Measurements from ENCODE around the gene CDK3. TPM values are rescaled to one million over a fixed set of nuclear protein-coding genes. Genes with fewer than 3 reads are reported as not detected.

Gene CDK3
- total RNA-seq, 2 donors from 2014 or later = 5.3 to 8.2 TPM

DNA sequence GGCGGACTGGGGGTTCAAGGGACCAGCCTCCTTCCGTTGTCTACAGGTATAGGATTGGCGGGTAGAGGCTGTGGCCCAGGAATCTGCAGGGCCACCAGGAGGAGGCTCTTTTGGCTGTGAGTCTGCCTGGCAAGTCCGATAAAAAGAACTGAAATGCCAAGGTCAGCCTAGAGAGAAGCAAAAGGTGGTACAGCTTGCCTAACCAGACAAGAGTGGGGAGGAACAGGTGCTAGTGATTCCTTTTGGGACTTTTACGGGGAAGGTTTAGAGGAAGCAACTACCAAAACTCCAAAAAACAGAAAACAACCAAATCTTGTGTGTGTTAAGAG lies 32.1 kb downstream of the CDK3 start:
- intact Hi-C loops (cut with DNase I) = no loop called here
- H3K27ac ChIP-seq = no peak overlapping the region
- H3K4me3 ChIP-seq = no peak overlapping the region
- H3K9ac ChIP-seq (ENCODE audit: low read depth in 2 of 2, low read length in 2 of 2) = no peak overlapping the region
- H3K27me3 ChIP-seq = no peaks in the 10 kb centered on the region
- H3K9me3 ChIP-seq = no peaks in the 10 kb centered on the region
- H3K4me1 ChIP-seq = peaks cover 9% of the 10 kb centered on the region
- no peaks in the 10 kb centered on the region for H3K36me3 ChIP-seq
- DNase-seq = no peak
- TF ChIP-seq, protein P1, sequence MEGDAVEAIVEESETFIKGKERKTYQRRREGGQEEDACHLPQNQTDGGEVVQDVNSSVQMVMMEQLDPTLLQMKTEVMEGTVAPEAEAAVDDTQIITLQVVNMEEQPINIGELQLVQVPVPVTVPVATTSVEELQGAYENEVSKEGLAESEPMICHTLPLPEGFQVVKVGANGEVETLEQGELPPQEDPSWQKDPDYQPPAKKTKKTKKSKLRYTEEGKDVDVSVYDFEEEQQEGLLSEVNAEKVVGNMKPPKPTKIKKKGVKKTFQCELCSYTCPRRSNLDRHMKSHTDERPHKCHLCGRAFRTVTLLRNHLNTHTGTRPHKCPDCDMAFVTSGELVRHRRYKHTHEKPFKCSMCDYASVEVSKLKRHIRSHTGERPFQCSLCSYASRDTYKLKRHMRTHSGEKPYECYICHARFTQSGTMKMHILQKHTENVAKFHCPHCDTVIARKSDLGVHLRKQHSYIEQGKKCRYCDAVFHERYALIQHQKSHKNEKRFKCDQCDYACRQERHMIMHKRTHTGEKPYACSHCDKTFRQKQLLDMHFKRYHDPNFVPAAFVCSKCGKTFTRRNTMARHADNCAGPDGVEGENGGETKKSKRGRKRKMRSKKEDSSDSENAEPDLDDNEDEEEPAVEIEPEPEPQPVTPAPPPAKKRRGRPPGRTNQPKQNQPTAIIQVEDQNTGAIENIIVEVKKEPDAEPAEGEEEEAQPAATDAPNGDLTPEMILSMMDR (IDR thresholded peaks at IDR 0.05) = no peak

DNA sequence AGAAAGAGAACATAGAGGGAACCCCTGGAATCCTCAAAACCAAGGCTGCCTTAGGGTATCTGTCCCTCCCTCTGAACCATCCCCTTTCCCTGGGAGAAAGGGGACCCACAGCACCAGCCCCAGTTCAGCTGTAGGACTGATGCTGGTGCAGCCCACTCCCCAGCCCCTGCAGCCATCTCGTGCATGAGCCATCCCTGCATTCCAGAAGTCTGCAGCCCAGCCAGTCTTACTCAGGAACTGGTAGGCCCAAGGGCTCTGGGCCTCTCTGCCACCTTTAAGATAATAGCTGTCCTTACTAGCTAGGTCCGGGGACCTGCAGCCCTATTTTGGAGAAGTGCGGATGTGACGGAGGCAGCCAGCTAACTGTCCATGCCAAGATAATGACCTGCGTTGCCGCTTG lies 32.5 kb downstream of the CDK3 start:
- TF ChIP-seq, protein P1 (IDR thresholded peaks at IDR 0.05) = no peak

DNA sequence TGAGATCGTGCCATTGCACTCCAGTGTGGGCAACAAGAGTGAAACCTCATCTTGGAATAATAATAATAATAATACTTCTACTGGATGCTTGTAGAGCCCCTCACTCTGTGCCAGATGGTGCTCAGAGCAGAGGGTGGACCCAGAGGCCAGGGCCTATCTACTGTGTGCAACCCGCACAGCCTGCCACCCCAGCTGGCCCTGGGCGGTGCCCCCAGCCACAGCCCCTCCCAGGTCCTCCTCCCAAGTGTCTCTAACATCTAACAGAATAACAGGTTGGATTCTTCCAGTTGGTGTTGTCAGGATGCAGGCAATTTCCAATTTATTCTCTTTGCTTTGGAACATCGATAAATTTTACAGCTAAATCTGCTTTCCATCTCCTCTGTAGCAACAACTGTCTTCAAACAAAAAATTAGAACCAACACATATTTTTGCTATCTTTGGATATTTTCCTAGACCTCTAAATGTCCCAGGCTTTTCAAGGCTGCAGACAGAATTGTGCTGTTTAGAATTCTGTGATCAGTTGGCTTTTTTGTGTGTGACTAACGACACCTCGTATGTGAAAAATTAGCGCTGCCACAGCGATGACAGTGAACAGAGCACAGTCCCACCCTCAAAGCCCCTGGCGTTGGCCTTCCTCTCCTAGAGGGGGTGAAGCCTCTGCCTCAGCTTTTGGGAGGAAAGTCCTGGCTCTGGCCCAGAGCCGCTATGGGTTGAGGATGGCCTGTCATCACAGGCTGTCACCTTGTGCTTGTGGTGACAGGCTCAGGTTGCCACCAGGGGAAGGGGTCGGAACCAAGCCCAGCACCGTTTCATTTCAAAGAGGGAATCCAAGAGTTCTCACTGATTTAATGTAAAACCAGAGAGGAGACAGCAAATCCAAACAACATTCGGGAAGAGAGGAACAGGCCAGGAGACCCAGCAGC lies 34.0 kb downstream of the CDK3 start:
- Histone ChIP-seq H3K4me3 (no peak overlapping the region), H3K27ac (no peak overlapping the region), H3K9ac (ENCODE audit: low read depth in 2 of 2, low read length in 2 of 2) (no peak overlapping the region), H3K27me3 (no peaks in the 10 kb centered on the region), H3K9me3 (no peaks in the 10 kb centered on the region), H3K4me1 (peaks cover 2% of the 10 kb centered on the region), H3K36me3 (no peaks in the 10 kb centered on the region)
- TF ChIP-seq, protein P1 (IDR thresholded peaks at IDR 0.05) = no peak
- DNase-seq = no peak
- intact Hi-C loops (cut with DNase I) = no loop called here

More for the DNA sequence above, 32.5 kb downstream of the CDK3 start:
- Histone ChIP-seq H3K36me3 (no peaks in the 10 kb centered on the region), H3K27ac (no peak overlapping the region), H3K9me3 (no peaks in the 10 kb centered on the region), H3K4me3 (no peak overlapping the region), H3K4me1 (peaks cover 9% of the 10 kb centered on the region), H3K9ac (ENCODE audit: low read depth in 2 of 2, low read length in 2 of 2) (no peak overlapping the region), H3K27me3 (no peaks in the 10 kb centered on the region)
- no peak for DNase-seq
- intact Hi-C loops (cut with DNase I) = no loop called here

DNA sequence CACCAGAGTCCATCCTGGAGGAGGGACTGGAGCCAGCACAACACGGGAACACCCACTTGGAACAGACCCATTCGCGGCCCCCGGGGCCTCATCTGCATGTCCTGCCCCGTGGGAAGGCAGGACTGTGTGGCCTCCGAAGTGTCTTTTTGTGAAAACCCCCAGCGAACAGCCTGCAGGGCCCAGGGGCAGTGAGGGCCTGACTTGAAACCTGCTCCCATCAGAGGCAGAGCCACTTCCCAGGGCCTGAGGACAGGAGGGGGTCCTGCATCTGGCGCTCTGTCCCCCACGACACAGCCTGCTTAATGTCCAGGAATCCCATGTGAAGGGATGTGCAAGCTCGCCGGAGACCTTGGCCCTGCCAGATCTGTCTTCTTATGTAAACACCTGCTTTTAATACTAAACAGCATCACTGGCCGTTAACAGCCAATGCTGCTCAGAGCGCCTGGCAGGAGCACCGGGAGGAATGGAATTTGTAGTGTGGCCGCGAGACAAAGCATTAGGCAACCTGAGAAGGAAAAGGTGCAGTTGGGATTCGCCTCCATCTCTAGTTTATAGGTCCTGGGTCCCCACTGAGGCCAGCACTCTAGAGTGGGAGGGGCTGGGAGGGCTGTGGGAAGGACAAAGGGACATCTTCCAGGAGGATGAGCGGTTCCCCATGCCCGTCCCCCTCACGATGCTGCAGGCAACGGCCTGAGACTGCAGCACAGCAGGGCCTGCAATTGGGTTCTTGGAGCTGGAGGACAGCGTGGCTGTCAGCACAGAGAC lies 36.0 kb downstream of the CDK3 start:
- intact Hi-C loops (cut with DNase I) = no loop called here
- Histone ChIP-seq H3K27ac (peak overlapping the region; percentile 25), H3K9me3 (no peaks in the 10 kb centered on the region), H3K4me1 (no peaks in the 10 kb centered on the region), H3K27me3 (no peaks in the 10 kb centered on the region), H3K36me3 (peaks cover 5% of the 10 kb centered on the region), H3K4me3 (no peak overlapping the region), H3K9ac (ENCODE audit: low read depth in 2 of 2, low read length in 2 of 2) (no peak overlapping the region)
- no peak for DNase-seq
- TF ChIP-seq, protein P1 (IDR thresholded peaks at IDR 0.05) = no peak

DNA sequence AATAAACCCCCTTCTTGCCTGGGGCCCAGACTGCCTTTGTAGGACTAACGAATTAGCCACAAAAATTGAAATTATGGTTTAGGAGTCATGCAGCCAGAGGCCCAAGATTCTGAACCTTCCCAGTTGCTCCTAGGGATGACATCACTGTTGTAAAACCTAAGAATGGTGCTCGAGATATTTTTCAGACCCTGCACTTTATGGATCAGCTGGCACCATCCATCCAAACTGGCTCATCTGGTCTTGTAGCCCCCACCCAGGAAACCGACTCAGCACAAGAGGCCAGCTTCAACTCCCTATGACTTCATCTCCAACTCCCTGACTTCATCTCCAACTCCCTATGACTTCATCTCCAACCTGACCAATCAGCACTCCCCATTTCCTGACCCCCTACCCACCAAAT lies 37.4 kb downstream of the CDK3 start:
- intact Hi-C loops (cut with DNase I) = no loop called here
- Histone ChIP-seq H3K4me3 (no peak overlapping the region), H3K27ac (peak overlapping the region; percentile 25), H3K36me3 (peaks cover 9% of the 10 kb centered on the region), H3K4me1 (no peaks in the 10 kb centered on the region), H3K9me3 (no peaks in the 10 kb centered on the region), H3K9ac (ENCODE audit: low read depth in 2 of 2, low read length in 2 of 2) (no peak overlapping the region), H3K27me3 (no peaks in the 10 kb centered on the region)
- DNase-seq = no peak
- TF ChIP-seq, protein P1 (IDR thresholded peaks at IDR 0.05) = no peak

Measured in colonic mucosa (tissue), 4 donors.